ENCODE measurements around the gene ZNF678.

The ZNF678 gene

DNA sequence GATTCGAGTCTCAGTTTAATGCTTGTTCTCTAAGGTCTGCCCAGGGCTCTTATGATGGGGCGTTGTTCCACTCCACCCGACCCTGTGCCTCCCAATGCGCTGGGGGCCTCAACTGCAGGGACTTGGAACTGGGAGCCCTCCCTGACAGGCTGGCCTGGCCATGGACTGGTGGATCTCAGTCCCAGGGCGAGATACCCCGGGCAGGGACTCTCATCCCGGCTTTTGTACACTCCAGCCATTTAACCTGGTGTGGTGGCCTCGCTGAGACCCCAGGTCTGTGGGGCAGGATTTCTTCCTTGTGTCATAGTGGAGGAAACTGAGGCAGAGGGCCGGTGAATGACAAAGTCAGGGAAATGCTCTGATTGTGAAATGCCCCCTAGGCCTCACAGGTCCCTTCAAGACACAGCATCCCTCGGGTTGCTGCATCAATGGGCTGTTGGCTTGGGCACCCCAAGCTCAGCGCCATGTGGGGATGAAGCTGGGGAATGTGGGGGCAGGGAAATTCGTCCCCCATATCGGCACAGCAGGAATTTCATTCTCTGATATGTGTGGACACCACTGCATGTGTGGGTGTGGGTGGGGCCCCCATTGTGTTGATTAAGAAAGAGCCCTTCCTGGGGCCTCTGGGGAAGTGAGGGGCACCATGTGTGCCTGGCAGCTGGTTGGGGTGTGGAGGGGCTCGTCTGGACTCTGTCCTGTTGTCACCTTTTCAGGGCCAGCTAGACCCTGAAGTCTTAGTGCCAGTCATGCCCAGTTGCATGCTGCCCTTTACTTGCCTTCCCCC, 19.9 kb upstream of the ZNF678 start:
- DNase-seq (ENCODE audit: low read depth, low spot score) = no peak
- Histone ChIP-seq H3K27me3 (ENCODE audit: control insufficient read depth, insufficient read depth, low read length) (peaks cover 3% of the 10 kb centered on the region; the same call in 1 of the 2 replicates), H3K36me3 (ENCODE audit: control insufficient read depth, insufficient read depth, low read length) (no peaks in the 10 kb centered on the region), H3K4me1 (ENCODE audit: control insufficient read depth, insufficient read depth, low read length) (no peaks in the 10 kb centered on the region; the same call in 1 of the 2 replicates), H3K4me3 (ENCODE audit: low read length) (no peak overlapping the region), H3K9me3 (ENCODE audit: control insufficient read depth, insufficient read depth, low read length) (no peaks in the 10 kb centered on the region), H3K27ac (ENCODE audit: low read length) (no peak overlapping the region)
- no CpG with 5 or more reads among the region's 14 CpGs for WGBS (ENCODE audit: insufficient coverage, insufficient read length)

DNA sequence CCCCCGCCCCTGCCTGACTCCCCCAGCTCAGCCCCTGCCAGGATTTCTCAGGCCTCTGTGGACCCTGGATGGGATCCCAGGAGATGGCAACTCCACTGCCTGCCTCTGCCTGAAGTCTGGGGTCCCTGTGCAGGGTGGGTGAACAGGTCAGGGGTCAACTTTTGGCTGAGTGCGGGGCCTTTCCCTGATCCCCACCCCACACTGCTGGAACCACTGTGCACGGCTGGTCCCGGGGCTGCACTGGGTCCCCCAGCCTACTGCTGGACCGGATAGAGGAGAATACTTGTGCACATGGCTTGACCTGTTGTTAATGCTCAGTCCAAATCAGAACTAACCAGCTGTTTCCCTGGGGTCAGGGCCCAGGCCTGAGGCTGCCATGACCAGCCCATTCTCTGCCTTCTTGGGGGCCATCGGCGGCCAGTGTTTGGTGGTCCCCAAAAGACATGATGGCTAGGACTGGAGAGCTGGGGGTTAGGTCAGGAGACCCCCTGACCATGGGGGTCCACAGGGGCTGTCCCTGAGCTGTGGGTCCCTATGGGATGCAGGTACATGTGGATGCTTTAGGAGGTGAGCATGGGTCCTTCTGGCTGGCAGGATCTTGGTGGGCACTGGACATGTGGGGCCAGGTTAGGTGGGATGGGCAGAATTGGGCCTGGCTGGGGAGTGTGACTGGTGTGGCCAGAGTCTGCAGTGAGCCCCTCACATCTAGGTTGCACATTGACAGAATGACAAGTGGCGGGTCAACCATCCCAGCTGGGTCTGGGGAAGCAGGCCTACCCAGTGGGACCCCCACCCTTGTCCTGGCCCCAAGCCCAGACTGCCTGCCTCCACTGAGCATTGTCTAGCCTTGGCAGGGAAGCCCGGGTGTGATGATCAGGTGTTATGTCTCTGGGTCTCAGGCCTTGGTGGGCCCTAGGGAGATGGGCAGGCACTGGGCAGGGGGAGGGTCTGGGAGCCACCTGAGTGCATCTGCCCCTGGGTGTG, 19.0 kb upstream of the ZNF678 start:
- Histone ChIP-seq H3K27me3 (ENCODE audit: control insufficient read depth, insufficient read depth, low read length) (peaks cover 3% of the 10 kb centered on the region; the same call in 1 of the 2 replicates), H3K4me1 (ENCODE audit: control insufficient read depth, insufficient read depth, low read length) (no peaks in the 10 kb centered on the region; the same call in 1 of the 2 replicates), H3K4me3 (ENCODE audit: low read length) (no peak overlapping the region), H3K27ac (ENCODE audit: low read length) (no peak overlapping the region), H3K36me3 (ENCODE audit: control insufficient read depth, insufficient read depth, low read length) (no peaks in the 10 kb centered on the region), H3K9me3 (ENCODE audit: control insufficient read depth, insufficient read depth, low read length) (no peaks in the 10 kb centered on the region)
- no CpG with 5 or more reads among the region's 9 CpGs for WGBS (ENCODE audit: insufficient coverage, insufficient read length)
- DNase-seq (ENCODE audit: low read depth, low spot score) = no peak

DNA sequence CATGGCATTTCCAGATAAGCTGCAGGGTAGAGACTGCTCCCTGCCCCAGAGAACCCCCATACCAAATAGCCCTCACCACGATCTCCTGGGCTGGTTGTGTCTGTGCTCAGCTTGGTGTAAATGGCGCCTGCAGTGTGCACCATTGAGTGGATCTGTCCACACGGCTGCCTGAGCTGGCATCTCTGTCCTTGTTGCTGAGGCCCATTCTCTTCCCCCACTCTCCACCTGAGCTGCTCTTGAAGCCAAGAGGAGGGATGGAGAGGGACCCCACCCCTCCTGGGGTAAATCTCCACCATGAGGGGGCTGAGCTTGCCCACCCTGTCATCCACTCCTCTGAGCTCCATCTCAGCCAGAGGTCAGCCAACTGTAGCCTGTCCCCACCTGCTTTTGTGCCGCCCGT, 18.0 kb upstream of the ZNF678 start:
- no CpG with 5 or more reads among the region's 5 CpGs for WGBS (ENCODE audit: insufficient coverage, insufficient read length)
- Histone ChIP-seq H3K27me3 (ENCODE audit: control insufficient read depth, insufficient read depth, low read length) (peaks cover 3% of the 10 kb centered on the region; the same call in 1 of the 2 replicates), H3K4me3 (ENCODE audit: low read length) (no peak overlapping the region), H3K36me3 (ENCODE audit: control insufficient read depth, insufficient read depth, low read length) (no peaks in the 10 kb centered on the region), H3K4me1 (ENCODE audit: control insufficient read depth, insufficient read depth, low read length) (no peaks in the 10 kb centered on the region; the same call in 1 of the 2 replicates), H3K9me3 (ENCODE audit: control insufficient read depth, insufficient read depth, low read length) (no peaks in the 10 kb centered on the region; the same call in 1 of the 2 replicates), H3K27ac (ENCODE audit: low read length) (no peak overlapping the region)
- DNase-seq (ENCODE audit: low read depth, low spot score) = no peak

DNA sequence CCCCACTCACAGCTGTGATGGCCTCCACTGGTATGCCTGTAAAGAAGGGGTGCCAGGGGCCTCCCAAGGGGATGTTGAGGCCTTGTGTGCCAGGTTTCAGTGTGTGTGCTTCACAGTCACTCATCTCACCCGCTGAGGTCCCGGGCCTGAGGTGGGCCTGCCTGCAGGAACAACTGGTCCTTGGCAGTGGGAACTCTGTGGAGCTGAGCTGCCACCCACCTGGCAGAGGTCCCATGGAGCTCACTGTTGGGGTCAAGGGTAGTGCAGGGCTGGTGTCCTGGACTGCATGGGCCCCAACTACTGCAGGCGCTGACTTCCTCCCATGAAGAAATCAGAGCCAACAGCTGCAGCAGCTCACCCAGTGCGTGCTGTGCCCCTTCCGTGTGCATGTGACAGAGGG, 17.3 kb upstream of the ZNF678 start:
- Histone ChIP-seq H3K27ac (ENCODE audit: low read length) (no peak overlapping the region), H3K9me3 (ENCODE audit: control insufficient read depth, insufficient read depth, low read length) (no peaks in the 10 kb centered on the region; the same call in 1 of the 2 replicates), H3K27me3 (ENCODE audit: control insufficient read depth, insufficient read depth, low read length) (peaks cover 3% of the 10 kb centered on the region; the same call in 1 of the 2 replicates), H3K36me3 (ENCODE audit: control insufficient read depth, insufficient read depth, low read length) (no peaks in the 10 kb centered on the region), H3K4me3 (ENCODE audit: low read length) (no peak overlapping the region), H3K4me1 (ENCODE audit: control insufficient read depth, insufficient read depth, low read length) (no peaks in the 10 kb centered on the region; the same call in 1 of the 2 replicates)
- DNase-seq (ENCODE audit: low read depth, low spot score) = no peak
- WGBS (ENCODE audit: insufficient coverage, insufficient read length) = no CpG with 5 or more reads among the region's 5 CpGs

DNA sequence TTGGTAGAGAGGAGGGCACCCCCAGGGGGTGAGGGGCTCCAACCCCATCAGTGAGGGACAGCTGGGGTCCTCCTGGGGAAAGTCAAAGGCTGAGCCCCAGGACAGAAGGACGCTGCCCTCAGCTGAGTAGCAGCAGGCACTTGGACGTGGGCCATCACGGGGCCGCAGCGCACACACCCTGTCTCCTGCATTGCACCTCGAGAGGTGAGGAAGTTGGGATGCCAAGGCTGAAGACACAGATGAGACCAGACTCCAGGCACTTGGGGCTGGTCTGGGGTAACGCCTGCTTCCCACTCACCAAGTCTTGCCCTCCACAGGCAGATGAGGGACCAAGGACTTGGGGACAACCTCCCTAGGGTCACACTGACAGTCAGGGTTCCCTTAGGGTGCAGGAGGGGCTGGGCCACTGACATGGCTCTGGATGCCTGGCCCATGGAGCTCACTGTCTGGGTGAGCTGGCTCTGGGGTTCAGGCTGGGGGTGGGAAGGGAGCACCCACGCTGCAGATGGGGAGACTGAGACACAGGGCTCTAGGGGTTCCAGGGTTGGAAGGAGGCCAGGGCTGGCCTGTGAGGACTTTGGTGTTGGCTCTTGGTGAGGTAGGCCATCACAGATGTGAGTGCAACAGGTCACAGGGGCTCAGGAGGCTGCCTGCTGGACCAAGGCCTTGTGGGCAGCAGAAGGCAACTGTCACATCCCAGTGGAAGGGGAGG, 16.6 kb upstream of the ZNF678 start:
- no CpG with 5 or more reads among the region's 8 CpGs for WGBS (ENCODE audit: insufficient coverage, insufficient read length)
- Histone ChIP-seq H3K9me3 (ENCODE audit: control insufficient read depth, insufficient read depth, low read length) (no peaks in the 10 kb centered on the region; the same call in 1 of the 2 replicates), H3K4me1 (ENCODE audit: control insufficient read depth, insufficient read depth, low read length) (no peaks in the 10 kb centered on the region; the same call in 1 of the 2 replicates), H3K27ac (ENCODE audit: low read length) (no peak overlapping the region), H3K4me3 (ENCODE audit: low read length) (no peak overlapping the region), H3K27me3 (ENCODE audit: control insufficient read depth, insufficient read depth, low read length) (no peaks in the 10 kb centered on the region; the same call in 1 of the 2 replicates), H3K36me3 (ENCODE audit: control insufficient read depth, insufficient read depth, low read length) (no peaks in the 10 kb centered on the region)
- DNase-seq (ENCODE audit: low read depth, low spot score) = no peak

DNA sequence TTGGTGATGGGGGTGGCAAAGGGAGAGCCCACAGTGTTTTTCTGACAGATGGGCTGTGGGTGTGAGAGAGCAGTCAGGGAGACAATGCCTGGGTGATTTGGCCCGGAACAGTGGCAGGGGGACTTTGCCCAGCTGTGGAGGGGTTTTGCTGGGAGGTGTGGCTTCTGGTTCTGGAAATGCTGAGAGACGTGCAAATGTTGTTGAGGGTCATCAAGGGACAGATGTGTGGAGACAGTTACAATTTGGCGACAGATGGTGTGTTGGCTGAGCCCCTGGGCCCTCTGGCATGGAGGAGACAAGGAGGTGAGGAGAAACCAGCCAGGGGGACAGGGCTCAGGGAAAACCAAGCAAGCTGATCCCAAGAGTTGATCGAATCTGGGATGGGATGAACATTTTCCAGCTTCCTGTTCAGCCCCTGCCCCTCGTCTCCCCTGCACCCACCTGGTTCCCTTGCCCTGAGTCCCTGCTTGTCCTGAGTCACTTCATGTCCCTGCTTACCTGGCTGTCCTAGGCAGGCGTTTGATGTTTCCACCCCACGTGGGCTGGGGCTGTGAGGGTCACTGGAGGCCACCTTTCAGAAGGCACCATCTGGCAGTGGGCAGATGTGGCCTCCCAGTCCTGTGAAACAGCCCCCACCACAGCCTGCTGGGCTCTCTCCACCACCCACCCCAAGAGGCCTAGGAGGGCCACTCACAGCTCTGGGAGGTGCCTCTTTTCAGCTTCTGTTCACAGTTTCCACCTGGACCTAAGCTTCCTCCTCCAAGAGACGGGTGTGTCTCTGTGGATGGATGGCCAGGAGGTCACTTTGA, 15.8 kb upstream of the ZNF678 start:
- no CpG with 5 or more reads among the region's 8 CpGs for WGBS (ENCODE audit: insufficient coverage, insufficient read length)
- no peak for DNase-seq (ENCODE audit: low read depth, low spot score)
- no peaks in the 10 kb centered on the region; the same call in 1 of the 2 replicates for H3K9me3 ChIP-seq (ENCODE audit: control insufficient read depth, insufficient read depth, low read length)
- no peak overlapping the region for H3K27ac ChIP-seq (ENCODE audit: low read length)
- no peaks in the 10 kb centered on the region for H3K36me3 ChIP-seq (ENCODE audit: control insufficient read depth, insufficient read depth, low read length)
- H3K27me3 ChIP-seq (ENCODE audit: control insufficient read depth, insufficient read depth, low read length) = no peaks in the 10 kb centered on the region
- no peak overlapping the region for H3K4me3 ChIP-seq (ENCODE audit: low read length)
- H3K4me1 ChIP-seq (ENCODE audit: control insufficient read depth, insufficient read depth, low read length) = no peaks in the 10 kb centered on the region

DNA sequence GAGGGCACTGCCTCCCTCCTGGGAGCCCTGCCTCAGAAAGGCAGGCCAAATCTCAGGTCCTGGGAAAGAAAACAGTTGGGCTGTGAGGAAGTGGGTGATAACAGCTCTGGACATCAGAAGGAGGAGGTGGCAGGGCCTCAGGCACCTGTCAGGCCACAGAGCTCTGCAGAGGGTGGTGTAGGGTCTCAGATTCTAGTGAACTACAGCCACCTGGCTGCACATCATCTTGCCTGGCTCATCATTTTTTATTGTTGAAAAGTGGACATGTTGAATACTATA, 15.3 kb upstream of the ZNF678 start:
- H3K27ac ChIP-seq (ENCODE audit: low read length) = no peak overlapping the region
- H3K36me3 ChIP-seq (ENCODE audit: control insufficient read depth, insufficient read depth, low read length) = no peaks in the 10 kb centered on the region
- H3K27me3 ChIP-seq (ENCODE audit: control insufficient read depth, insufficient read depth, low read length) = no peaks in the 10 kb centered on the region
- no peak for DNase-seq (ENCODE audit: low read depth, low spot score)
- no peaks in the 10 kb centered on the region for H3K4me1 ChIP-seq (ENCODE audit: control insufficient read depth, insufficient read depth, low read length)
- no peaks in the 10 kb centered on the region; the same call in 1 of the 2 replicates for H3K9me3 ChIP-seq (ENCODE audit: control insufficient read depth, insufficient read depth, low read length)
- H3K4me3 ChIP-seq (ENCODE audit: low read length) = no peak overlapping the region

DNA sequence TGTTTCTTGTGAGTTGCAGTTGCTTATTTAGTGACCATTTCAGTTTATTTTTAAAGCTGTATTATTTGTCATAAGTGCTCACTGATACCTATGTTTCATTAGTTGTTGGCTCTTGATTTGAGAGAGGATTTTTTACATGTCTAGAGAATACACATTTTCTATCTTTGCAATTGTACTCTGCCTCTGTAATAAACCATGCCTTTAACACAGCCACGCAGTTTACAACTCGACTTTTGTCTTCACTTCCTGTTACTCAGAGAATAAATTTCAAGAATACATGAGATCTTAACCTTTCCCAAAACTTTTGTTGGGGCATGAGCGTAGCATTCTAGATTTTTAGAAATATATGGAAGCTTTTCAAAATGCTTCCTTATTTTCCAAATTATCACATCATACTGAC, 14.9 kb upstream of the ZNF678 start:
- no peak for DNase-seq (ENCODE audit: low read depth, low spot score)
- Histone ChIP-seq H3K4me3 (ENCODE audit: low read length) (no peak overlapping the region), H3K27me3 (ENCODE audit: control insufficient read depth, insufficient read depth, low read length) (no peaks in the 10 kb centered on the region), H3K36me3 (ENCODE audit: control insufficient read depth, insufficient read depth, low read length) (no peaks in the 10 kb centered on the region), H3K4me1 (ENCODE audit: control insufficient read depth, insufficient read depth, low read length) (no peaks in the 10 kb centered on the region), H3K27ac (ENCODE audit: low read length) (no peak overlapping the region), H3K9me3 (ENCODE audit: control insufficient read depth, insufficient read depth, low read length) (no peaks in the 10 kb centered on the region; the same call in 1 of the 2 replicates)
- WGBS (ENCODE audit: insufficient coverage, insufficient read length) = no CpG with 5 or more reads among the region's 3 CpGs

DNA sequence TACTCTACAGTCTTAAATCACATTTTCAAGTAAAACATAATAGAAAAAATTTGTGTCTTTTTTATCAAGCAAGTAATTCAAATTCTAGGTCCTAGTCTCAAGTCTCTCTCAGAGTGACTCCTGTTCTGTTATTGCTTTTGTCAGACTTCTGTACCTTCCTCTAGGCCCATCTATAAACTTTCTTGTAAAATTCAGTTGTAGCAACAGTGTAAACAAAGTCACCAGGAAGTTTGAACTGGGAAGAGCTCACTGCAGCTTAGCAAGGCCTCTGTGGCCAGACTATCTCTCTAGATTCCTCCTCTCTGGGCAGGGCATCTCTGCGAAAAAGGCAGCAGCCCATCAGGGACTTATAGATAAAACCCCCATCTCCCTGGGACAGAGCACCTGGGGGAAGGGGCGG, 13.5 kb upstream of the ZNF678 start:
- no CpG with 5 or more reads among the region's 2 CpGs for WGBS (ENCODE audit: insufficient coverage, insufficient read length)

More for the DNA sequence above, 13.5 kb upstream of the ZNF678 start:
- Histone ChIP-seq H3K4me3 (ENCODE audit: low read length) (no peak overlapping the region), H3K9me3 (ENCODE audit: control insufficient read depth, insufficient read depth, low read length) (no peaks in the 10 kb centered on the region; the same call in 1 of the 2 replicates), H3K27me3 (ENCODE audit: control insufficient read depth, insufficient read depth, low read length) (no peaks in the 10 kb centered on the region), H3K4me1 (ENCODE audit: control insufficient read depth, insufficient read depth, low read length) (no peaks in the 10 kb centered on the region), H3K36me3 (ENCODE audit: control insufficient read depth, insufficient read depth, low read length) (no peaks in the 10 kb centered on the region), H3K27ac (ENCODE audit: low read length) (no peak overlapping the region)
- no peak for DNase-seq (ENCODE audit: low read depth, low spot score)
